H9 (cell line): Measurements from ENCODE around the gene RBFOX1. TPM values are rescaled to one million over a fixed set of nuclear protein-coding genes. Genes with fewer than 3 reads are reported as not detected.

Experiments
- DNase-seq: peaks from one replicate; pipeline ENCODE4 v3.0.0-alpha.2; 2017
- H2AFZ ChIP-seq: one replicate; pipeline ENCODE4 v1.6.1; 2013; ENCODE audit warnings: mild to moderate bottlenecking, low read length, control low read depth, moderate library complexity
- H2AK5ac ChIP-seq: 2 replicates; pipeline ENCODE4 v1.6.1; 2013; ENCODE audit warnings: low read length, control low read depth, mixed read lengths; ENCODE audit not compliant: insufficient read length
- H2BK120ac ChIP-seq: one replicate; pipeline ENCODE4 v1.6.1; 2013; ENCODE audit warnings: low read depth, mild to moderate bottlenecking, low read length, control low read depth, inconsistent platforms; ENCODE audit not compliant: poor library complexity, severe bottlenecking
- H2BK12ac ChIP-seq: 2 replicates; pipeline ENCODE4 v1.6.1; 2013; ENCODE audit warnings: low read length, control low read depth, mixed read lengths, low read depth; ENCODE audit not compliant: insufficient read length
- H2BK15ac ChIP-seq: 2 replicates; pipeline ENCODE4 v1.6.1; 2013; ENCODE audit warnings: low read depth, low read length, control low read depth
- H2BK20ac ChIP-seq: one replicate; pipeline ENCODE4 v1.6.1; 2013; ENCODE audit warnings: low read depth, mild to moderate bottlenecking, low read length, control low read depth, inconsistent platforms; ENCODE audit not compliant: poor library complexity, severe bottlenecking
- H2BK5ac ChIP-seq: 2 replicates; pipeline ENCODE4 v1.6.1; 2013; ENCODE audit warnings: low read length, control low read depth, mixed read lengths; ENCODE audit not compliant: insufficient read length
- H3K14ac ChIP-seq: 2 replicates; pipeline ENCODE4 v1.6.1; 2013; ENCODE audit warnings: low read length, control low read depth; ENCODE audit not compliant: insufficient read depth
- H3K18ac ChIP-seq: 2 replicates; pipeline ENCODE4 v1.6.1; 2013; ENCODE audit warnings: low read depth, mild to moderate bottlenecking, mixed read lengths, low read length, control low read depth; ENCODE audit not compliant: insufficient read length
- H3K23ac ChIP-seq: 2 replicates; pipeline ENCODE4 v1.6.1; 2013; ENCODE audit warnings: low read length, control low read depth, mixed read lengths, low read depth; ENCODE audit not compliant: insufficient read length
- H3K23me2 ChIP-seq: 2 replicates; pipeline ENCODE4 v1.6.1; 2013; ENCODE audit warnings: low read depth, mild to moderate bottlenecking, mixed read lengths, low read length, control low read depth; ENCODE audit not compliant: insufficient read length, poor library complexity, severe bottlenecking
- H3K27ac ChIP-seq: 2 replicates; pipeline ENCODE4 v1.5.1; 2013; ENCODE audit warnings: low read length, control low read depth, mixed read lengths, low read depth; ENCODE audit not compliant: insufficient read length
- H3K27me3 ChIP-seq: 2 replicates; pipeline ENCODE4 v1.6.1; 2013; ENCODE audit warnings: low read length, control low read depth, inconsistent platforms; ENCODE audit not compliant: insufficient read depth
- H3K4ac ChIP-seq: 2 replicates; pipeline ENCODE4 v1.6.1; 2013; ENCODE audit warnings: low read depth, mild to moderate bottlenecking, control low read depth, inconsistent platforms, low read length, moderate library complexity
- H3K4me1 ChIP-seq: 2 replicates; pipeline ENCODE4 v1.6.1; 2013; ENCODE audit warnings: low read length, control low read depth, inconsistent platforms; ENCODE audit not compliant: insufficient read depth
- H3K4me2 ChIP-seq: 2 replicates; pipeline ENCODE4 v1.6.1; 2013; ENCODE audit warnings: low read length, control low read depth, mixed read lengths; ENCODE audit not compliant: insufficient read length, insufficient read depth
- H3K56ac ChIP-seq: 2 replicates; pipeline ENCODE4 v1.6.1; 2013; ENCODE audit warnings: low read depth, mild to moderate bottlenecking, mixed read lengths, low read length, control low read depth; ENCODE audit not compliant: insufficient read length
- H3K79me1 ChIP-seq: 2 replicates; pipeline ENCODE4 v1.6.1; 2013; ENCODE audit warnings: low read depth, mild to moderate bottlenecking, moderate library complexity, low read length, control low read depth, inconsistent platforms; ENCODE audit not compliant: insufficient read depth, poor library complexity, severe bottlenecking
- H3K79me2 ChIP-seq: 2 replicates; pipeline ENCODE4 v1.6.1; 2013; ENCODE audit warnings: low read length, control low read depth, inconsistent platforms; ENCODE audit not compliant: insufficient read depth
- H3K9ac ChIP-seq: 2 replicates; pipeline ENCODE4 v1.6.1; 2013; ENCODE audit warnings: low read length, control low read depth, mixed read lengths; ENCODE audit not compliant: insufficient read length; ENCODE audit errors: extremely low read depth
- H3K9me3 ChIP-seq: one replicate; pipeline ENCODE4 v1.6.1; 2013; ENCODE audit warnings: low read depth, low read length, inconsistent platforms; ENCODE audit not compliant: control insufficient read depth
- H3T11ph ChIP-seq: one replicate; pipeline ENCODE4 v1.6.1; 2013; ENCODE audit warnings: mild to moderate bottlenecking, low read length, control low read depth, inconsistent platforms
- H4K20me1 ChIP-seq: one replicate; pipeline ENCODE4 v1.6.1; 2013; ENCODE audit not compliant: control insufficient read depth, insufficient read length, insufficient read depth
- H4K5ac ChIP-seq: 2 replicates; pipeline ENCODE4 v1.6.1; 2013; ENCODE audit warnings: low read depth, mild to moderate bottlenecking, mixed read lengths, low read length, control low read depth; ENCODE audit not compliant: insufficient read length
- H4K8ac ChIP-seq: replicated peaks from 2 replicates; pipeline ENCODE4 v1.6.1; 2013; ENCODE audit warnings: low read length, control low read depth, mixed read lengths, low read depth; ENCODE audit not compliant: insufficient read length
- H4K91ac ChIP-seq: 2 replicates; pipeline ENCODE4 v1.6.1; 2013; ENCODE audit warnings: low read depth, mild to moderate bottlenecking, moderate library complexity, mixed read lengths, low read length, control low read depth; ENCODE audit not compliant: insufficient read length
- H3K27ac Mint-ChIP-seq, 3 experiments: 2 replicates in 2 of 3; 3 replicates in 1 of 3; pipeline ENCODE4 v1.8.0; 2020 to 2021; ENCODE audit warnings: mixed read lengths in 3 of 3, mild to moderate bottlenecking in 1 of 3, moderate library complexity in 1 of 3
- H3K27me3 Mint-ChIP-seq: 2 replicates; pipeline ENCODE4 v1.8.0; 2021; ENCODE audit warnings: low read depth, mild to moderate bottlenecking, moderate library complexity, mixed read lengths
- H3K36me3 Mint-ChIP-seq, 3 experiments: 2 replicates in 2 of 3; 3 replicates in 1 of 3; pipeline ENCODE4 v1.8.0; 2020 to 2021; ENCODE audit warnings: low read depth in 3 of 3, mixed read lengths in 3 of 3; ENCODE audit not compliant: insufficient read depth in 1 of 3
- H3K4me1 Mint-ChIP-seq, 2 experiments: 2 replicates each; pipeline ENCODE4 v1.8.0; 2020; ENCODE audit warnings: mixed read lengths in 2 of 2
- H3K4me3 Mint-ChIP-seq, 2 experiments: 2 replicates in 1 of 2; 3 replicates in 1 of 2; pipeline ENCODE4 v1.8.0; 2020 to 2021; ENCODE audit warnings: mild to moderate bottlenecking in 2 of 2, mixed read lengths in 2 of 2, moderate library complexity in 1 of 2
- H3K9me3 Mint-ChIP-seq, 2 experiments: 2 replicates in 1 of 2; 3 replicates in 1 of 2; pipeline ENCODE4 v1.8.0; 2020; ENCODE audit warnings: mild to moderate bottlenecking in 2 of 2, mixed read lengths in 2 of 2, moderate library complexity in 1 of 2
- WGBS: extraction: QIAGEN DNeasy Blood & Tissue Kit; methylation state at CpG from one replicate; pipeline ENCODE4 v1.1.7; 2013; ENCODE audit warnings: missing lambda C conversion rate, low lambda C conversion rate, mixed read lengths; ENCODE audit not compliant: insufficient read length; ENCODE audit errors: extremely low coverage; 5-methylcytosine and 5-hydroxymethylcytosine counted together
- total RNA-seq: library from RNA; stranded (reverse); gene quantifications from 2 replicates; pipeline ENCODE4 v1.2.1, GENCODE V29; 2021
- TF ChIP-seq, protein P1 (sequence below): fragments of 200-600 bp; sonication (generic); conservative IDR thresholded peaks from 3 replicates; pipeline ENCODE4 v1.8.0; 2021; ENCODE audit warnings: antibody characterized with exemption, mild to moderate bottlenecking

RBFOX1 gene
- total RNA-seq, 1 experiment from 2014 or later, result 2.0 TPM

DNA sequence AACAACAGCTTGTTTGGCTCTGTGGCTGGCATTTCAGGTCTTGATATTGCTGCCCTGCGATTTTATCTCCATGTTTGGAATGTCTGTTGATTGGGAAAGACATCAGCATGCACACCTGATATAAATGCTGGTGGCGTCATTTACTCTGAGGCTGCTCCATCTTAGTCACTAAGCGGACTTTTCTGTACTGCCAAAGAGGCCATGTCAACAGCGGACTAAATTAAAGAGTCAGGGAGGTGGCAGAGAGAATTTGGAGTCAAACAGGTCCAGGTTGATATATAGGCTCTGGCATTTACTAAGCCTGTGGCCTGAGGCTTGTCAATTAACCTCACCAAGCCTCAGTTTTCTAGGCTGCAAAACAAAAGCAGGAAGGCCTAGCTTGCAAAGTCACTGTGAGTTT, 6.2 kb downstream of the RBFOX1 start:
- Histone ChIP-seq H2AK5ac (no peak overlapping the region), H3K18ac (no peak overlapping the region), H2AFZ (no peak overlapping the region), H4K5ac (no peak overlapping the region), H3K79me1 (no peaks in the 10 kb centered on the region), H2BK15ac (no peak overlapping the region), H3K27ac (no peak overlapping the region), H3K9ac (no peak overlapping the region), H3K4me2 (no peak overlapping the region), H3K4ac (no peak overlapping the region), H3T11ph (no peak overlapping the region), H3K14ac (no peak overlapping the region), H2BK120ac (no peak overlapping the region), H2BK5ac (no peak overlapping the region), H4K8ac (no peak overlapping the region), H2BK12ac (no peak overlapping the region), H2BK20ac (no peak overlapping the region), H3K9me3 (no peaks in the 10 kb centered on the region), H3K23me2 (no peaks in the 10 kb centered on the region), H3K4me1 (no peaks in the 10 kb centered on the region), H4K20me1 (no peaks in the 10 kb centered on the region), H3K56ac (no peak overlapping the region), H3K79me2 (no peaks in the 10 kb centered on the region), H4K91ac (no peak overlapping the region), H3K23ac (no peak overlapping the region), H3K27me3 (no peaks in the 10 kb centered on the region)
- TF ChIP-seq, protein P1, sequence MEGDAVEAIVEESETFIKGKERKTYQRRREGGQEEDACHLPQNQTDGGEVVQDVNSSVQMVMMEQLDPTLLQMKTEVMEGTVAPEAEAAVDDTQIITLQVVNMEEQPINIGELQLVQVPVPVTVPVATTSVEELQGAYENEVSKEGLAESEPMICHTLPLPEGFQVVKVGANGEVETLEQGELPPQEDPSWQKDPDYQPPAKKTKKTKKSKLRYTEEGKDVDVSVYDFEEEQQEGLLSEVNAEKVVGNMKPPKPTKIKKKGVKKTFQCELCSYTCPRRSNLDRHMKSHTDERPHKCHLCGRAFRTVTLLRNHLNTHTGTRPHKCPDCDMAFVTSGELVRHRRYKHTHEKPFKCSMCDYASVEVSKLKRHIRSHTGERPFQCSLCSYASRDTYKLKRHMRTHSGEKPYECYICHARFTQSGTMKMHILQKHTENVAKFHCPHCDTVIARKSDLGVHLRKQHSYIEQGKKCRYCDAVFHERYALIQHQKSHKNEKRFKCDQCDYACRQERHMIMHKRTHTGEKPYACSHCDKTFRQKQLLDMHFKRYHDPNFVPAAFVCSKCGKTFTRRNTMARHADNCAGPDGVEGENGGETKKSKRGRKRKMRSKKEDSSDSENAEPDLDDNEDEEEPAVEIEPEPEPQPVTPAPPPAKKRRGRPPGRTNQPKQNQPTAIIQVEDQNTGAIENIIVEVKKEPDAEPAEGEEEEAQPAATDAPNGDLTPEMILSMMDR, result no peak
- no peaks in the 10 kb centered on the region for H3K27me3 Mint-ChIP-seq
- WGBS, result no CpG with 5 or more reads among the region's 4 CpGs
- H3K4me3 Mint-ChIP-seq, result no peak overlapping the region
- no peaks in the 10 kb centered on the region for H3K36me3 Mint-ChIP-seq
- DNase-seq, result no peak
- H3K27ac Mint-ChIP-seq, result no peak overlapping the region
- peaks cover 5% of the 10 kb centered on the region in 2 experiments; a peak in 3 of 4 replicates for H3K4me1 Mint-ChIP-seq
- H3K9me3 Mint-ChIP-seq, result no peaks in the 10 kb centered on the region; a peak in 1 of 5 replicates
